ENCODE data around the gene SLC30A7. TPM values are rescaled to one million over a fixed set of nuclear protein-coding genes. Genes with fewer than 3 reads are reported as not detected.
A peak's percentile ranks its signal among the peaks of the same experiment; 100 is the strongest.
"Not testable (repeated sequence)": the region's sequence is repeated elsewhere in the genome, so short reads cannot be mapped to it uniquely, and the experiment has no call there.

Gene SLC30A7, protein sequence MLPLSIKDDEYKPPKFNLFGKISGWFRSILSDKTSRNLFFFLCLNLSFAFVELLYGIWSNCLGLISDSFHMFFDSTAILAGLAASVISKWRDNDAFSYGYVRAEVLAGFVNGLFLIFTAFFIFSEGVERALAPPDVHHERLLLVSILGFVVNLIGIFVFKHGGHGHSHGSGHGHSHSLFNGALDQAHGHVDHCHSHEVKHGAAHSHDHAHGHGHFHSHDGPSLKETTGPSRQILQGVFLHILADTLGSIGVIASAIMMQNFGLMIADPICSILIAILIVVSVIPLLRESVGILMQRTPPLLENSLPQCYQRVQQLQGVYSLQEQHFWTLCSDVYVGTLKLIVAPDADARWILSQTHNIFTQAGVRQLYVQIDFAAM
- 69.5 and 70.4 TPM in 2 replicates for total RNA-seq (2014; rRNA removed; shearing (Covaris generic))

DNA sequence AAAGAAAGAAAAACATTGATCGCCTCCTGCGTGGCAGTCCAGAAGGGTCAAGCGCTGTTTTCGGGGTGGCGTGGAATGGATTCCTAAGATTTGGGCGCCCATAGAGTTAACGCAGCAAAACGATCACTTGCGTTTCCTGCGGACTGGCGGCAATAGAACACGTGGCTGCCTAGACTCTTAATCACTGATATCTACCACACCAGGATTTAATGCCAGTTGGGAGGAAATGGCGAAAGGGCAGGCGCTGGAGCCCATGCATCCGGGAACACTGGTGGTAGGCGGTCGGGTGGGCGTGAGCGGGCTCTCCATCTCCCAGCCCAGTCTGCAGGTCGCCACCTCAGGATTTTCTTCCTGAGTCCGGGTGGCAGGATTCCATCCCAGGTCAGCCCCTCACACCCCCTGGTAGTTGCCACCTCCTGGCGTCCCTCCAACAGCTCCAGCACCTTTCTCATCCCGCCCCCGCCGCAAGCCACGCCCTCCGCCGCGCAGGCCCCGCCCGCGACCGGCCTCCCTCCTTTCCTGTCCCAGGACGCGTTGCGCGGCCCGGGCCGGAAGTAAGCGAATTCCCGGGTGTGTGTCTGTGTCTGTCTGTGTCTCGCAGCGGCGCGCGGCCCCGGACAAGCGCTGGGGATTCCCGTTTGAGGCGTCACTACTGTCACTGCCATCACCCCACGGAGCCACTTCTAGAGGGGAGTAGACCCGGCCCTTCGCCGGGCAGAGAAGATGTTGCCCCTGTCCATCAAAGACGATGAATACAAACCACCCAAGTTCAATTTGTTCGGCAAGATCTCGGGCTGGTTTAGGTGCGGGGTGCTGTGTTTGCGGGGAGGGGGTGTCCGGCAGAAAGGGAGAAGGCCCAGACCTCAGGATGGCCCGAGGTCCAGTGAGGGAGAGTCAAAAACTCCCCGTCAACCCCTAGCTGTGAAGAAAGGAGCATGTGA lies at the start of gene SLC30A7:
SLC30A7 (plus strand) TSS at position 551 of the 941 bp plus-strand sequence; CDS start at position 724, 173 bp downstream.
- DNase-seq (ENCODE audit: low read depth), result peak; percentile 99

DNA sequence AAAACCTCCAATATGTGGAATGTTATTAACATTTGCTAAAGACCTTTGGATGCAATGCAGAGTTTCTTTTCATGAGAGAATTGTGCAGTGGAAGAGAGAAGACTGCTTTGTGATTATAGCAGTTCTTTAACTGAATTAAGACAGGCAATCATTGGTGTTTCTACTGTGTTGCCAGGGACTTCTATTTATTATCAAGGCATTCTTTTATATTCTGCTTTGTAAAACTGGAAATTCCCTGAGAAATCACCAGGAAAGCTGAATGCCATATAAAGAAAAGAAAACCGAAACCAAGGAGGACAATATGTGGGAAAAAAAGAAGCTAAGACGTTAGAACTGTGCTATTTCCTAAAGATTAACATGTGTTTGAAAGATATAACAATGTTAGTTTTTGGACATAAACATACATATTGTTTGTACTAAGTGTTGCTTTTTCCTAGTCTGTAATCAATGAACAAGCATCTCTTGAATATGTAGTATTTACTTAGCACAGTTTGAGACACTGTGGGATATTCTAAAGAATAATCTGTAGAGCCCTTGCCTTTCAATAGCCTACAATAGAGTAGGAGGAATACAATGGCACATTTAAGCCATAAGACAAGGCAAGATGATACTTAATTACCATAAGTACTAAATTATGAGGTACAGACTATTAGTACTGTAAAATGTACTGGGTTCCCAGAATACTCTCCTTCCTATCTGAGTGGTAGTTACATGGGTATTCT lies 48.4 kb upstream of the SLC30A7 start:
- DNase-seq (ENCODE audit: low read depth), result peak; percentile 37

DNA sequence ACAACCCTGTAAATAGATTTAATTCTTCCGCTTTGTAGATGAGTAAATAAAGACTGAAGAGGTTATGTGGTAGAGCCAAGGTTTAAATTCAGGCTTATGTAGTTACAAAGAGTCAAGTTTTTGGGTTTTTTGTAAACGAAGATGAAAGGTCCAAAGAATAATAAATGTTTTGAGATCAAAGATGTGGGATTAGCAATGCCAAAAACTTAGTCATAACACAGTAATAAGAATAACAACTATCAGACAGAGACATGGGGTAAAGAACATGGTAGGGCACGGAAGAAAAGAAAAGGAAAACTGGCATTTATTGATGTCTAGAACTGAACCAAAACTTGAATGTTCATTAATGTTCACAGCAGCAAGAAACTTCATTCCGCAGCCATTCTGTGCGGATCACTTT lies 44.2 kb upstream of the SLC30A7 start:
- DNase-seq (ENCODE audit: low read depth), result no peak

DNA sequence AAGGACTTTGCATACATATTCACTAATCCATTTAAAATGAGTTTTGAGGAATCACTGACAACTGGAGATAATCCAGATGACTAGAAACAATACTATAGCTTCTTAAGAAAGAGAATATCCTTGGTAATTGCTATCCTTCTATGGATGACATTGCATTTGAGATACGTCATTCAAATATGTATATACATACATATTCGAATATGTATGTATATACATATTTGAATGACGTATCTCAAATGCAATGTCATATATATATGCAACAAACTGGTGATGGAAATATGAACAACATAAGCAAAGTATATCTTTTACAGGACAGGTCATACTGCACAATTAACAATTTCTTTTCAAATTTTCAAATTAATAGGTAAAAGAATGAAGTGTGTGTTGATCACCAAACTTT lies 42.9 kb upstream of the SLC30A7 start:
- DNase-seq (ENCODE audit: low read depth), result no peak

DNA sequence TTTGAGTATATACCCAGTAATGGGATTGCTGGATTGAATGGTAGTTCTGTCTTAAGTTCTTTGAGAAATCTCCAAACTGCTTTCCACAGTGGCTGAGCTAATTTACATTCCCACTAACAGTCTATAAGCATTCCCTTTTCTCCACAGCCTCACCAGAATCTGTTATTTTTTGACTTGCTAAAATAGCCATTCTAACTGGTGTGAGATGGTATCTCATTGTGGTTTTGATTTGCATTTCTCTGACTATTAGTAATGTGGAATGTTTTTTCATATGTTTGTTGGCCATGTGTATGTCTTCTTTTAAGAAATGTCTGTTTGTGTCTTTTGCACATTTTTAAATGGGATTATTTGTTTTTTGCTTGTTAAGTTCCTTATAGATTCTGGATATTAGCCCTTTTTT lies 40.8 kb upstream of the SLC30A7 start:
- DNase-seq (ENCODE audit: low read depth), result not testable (repeated sequence)

DNA sequence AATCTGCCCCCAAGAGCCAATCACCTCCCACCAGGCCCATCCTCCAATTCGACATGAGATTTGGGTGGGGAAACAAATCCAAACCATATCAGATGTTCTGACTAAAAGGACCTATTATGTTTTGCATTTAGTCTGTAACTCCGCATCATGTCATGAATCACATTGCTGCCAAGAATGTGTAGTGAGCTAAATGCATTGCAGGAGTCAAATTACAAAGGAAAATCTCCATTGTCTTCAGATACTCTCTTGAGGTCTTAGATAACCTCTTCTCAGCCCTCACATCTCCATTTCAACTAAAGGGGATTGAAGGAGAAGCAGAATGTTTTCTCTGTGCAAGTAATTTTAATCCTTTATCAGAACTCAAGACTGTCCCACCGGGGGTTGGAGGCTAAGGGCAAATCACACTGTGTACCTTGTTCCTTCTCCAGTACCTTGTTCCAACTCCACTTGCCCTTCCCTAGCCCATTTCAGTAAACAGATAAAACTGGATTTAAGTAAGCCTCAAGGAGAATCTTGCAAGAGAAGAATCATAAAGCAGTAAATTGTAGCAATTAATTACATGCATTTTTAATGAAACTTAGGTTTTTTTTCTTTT lies 35.4 kb upstream of the SLC30A7 start:
- DNase-seq (ENCODE audit: low read depth), result peak; percentile 28

DNA sequence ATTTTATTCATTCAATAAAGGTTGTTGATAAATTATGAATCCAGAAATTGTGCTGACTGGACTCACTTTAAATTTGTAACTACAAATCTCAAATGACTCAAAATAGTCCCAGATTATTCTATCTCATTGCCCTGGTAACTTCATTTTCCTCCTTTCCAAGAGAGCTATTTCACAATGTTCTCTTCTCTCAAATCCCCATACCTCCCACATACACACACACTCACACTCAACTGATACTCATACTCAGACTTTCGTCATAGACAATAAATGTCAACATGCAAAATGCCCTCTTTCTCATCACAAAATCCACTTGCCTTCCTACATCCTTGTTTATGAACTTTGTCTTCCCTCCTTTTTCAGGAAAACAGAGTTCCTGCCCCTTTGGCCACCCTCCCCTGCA lies 34.5 kb upstream of the SLC30A7 start:
- no peak for DNase-seq (ENCODE audit: low read depth)

DNA sequence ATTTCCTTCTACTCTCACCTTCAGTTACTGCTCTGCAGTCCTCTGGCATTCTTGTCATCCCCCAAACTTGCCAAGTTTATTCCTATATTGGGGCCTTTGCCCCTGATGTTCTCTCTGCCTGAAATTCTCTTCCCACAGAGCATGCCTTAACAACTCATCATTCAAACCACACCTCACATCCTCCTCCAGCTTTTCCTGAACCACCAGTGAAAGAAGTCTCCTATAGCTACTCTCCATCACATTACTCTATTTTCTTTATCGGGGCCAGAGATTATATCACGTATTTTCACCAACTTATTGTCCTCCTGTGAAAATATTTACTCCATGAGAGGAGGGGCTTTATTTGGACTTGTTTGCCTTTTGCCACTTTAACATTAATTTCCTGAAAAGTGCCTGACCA lies 33.3 kb upstream of the SLC30A7 start:
- DNase-seq (ENCODE audit: low read depth), result peak; percentile 43

DNA sequence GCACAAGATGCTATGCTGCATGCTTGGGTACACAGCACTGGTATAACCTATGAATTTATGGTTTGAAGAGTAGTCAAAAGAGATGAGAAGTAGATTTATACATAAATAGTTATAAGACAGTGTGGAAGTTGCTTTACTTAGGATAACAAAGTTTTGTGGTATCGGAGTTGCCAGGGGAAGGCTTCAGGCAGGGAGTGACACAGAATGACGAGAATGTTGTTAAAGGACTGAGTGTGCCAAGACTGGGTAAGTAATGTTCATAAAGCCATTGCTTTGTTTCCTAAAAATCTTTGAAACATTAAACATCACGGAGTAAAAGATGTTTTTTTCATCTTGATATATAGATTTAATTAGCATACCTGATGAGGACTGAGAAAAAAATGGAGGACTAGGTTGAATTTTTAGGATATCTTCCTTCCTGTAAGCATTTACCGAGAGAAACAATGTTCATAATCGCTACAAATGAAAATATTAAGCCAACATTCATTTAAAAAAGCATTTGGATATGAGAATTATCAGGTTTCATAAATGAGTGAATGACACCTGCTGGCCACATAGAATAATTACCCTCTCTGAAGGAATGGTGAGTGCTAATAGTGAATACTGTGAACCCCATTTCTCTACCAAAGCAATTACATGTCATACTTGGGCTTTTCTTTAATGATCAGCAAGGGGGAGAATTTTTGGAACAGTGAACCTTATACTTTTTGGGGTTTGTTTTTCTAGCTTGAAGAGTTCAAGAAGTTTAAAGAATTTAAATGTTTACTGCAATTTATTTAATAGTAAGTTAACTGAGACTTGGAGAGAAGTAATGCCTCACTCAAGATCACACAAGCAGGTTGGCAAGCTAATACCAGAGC lies 29.6 kb upstream of the SLC30A7 start:
- peak; percentile 53 for DNase-seq (ENCODE audit: low read depth)

DNA sequence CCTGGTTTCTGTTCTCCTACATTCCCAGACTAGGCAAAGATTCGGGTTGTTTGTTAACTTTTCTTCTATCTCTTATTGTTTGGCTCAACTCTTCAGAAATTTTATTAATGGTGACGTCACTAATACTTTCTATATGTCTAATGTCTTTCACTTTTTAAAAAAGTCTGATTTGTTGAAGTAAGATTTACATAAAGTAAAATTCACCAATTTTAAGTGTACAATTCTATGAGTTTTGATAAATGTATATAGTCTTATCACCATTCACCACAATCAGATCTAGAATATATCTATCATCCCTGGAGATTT lies 29.0 kb upstream of the SLC30A7 start:
- no peak for DNase-seq (ENCODE audit: low read depth)

DNA sequence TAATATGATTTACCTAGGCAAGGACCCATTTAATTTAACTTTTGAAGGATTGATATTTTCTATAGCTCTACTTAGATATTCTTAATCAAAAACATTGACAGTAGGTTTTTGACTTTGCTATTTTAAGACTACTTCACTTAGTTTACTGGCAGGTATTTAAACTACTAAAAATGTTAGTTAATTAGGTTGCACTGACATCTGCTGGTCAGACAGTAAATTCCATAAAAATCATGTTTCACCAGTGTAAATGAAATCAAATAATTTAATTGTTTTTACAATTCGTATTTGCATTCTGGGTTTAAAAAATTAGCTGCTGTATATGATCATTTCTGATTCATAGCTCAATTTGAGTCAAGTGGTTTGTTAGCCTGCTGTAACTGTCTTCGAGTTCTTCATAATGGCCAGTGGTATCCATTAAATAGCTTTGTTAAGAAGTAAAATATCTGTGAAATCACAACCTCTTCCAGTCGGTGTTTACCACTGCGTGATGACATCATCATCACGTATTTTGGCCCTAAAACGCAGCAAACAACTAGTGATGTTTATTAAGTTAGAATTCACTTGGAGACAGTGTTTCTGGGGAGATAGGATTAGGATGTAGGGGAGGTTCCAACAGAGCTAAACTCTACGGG lies 27.4 kb upstream of the SLC30A7 start:
- peak; percentile 37 for DNase-seq (ENCODE audit: low read depth)

DNA sequence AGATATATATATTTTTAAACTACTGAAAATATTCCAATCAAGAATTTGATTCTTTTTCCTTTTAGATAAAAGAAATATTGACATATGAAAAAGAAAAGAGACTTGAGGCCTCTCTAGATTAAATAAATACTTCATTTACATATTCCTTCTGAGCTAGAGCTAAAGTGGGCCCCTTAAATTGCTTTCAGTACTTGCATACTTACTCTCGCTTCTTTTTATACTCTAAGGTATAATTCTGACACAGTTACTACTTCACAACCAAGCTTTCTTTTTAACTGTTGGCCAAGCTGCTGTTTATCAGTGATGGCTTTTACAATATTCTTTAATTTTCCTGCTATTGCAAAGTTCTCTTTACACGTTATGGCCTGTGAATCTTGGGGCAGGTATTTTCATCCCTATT lies 25.9 kb upstream of the SLC30A7 start:
- DNase-seq (ENCODE audit: low read depth), result no peak

DNA sequence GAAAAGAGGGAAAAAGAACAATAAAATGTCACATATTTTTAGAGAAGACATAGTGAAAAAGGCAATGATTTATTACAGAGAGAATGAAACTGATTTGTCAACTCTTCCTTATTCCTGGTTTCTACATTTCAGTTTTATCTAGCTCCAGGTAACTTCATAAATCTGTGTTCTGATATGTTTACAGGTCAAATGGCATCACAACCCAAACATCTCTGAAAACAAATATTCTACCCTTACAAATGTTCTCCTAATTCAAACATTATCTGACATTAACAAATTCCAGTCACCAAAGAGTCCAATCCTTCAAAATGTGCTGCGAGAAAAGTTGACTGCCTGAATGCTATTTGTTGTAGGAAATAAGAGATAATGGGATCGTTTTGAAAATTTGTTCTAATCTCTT lies 21.5 kb upstream of the SLC30A7 start:
- no peak for DNase-seq (ENCODE audit: low read depth)

DNA sequence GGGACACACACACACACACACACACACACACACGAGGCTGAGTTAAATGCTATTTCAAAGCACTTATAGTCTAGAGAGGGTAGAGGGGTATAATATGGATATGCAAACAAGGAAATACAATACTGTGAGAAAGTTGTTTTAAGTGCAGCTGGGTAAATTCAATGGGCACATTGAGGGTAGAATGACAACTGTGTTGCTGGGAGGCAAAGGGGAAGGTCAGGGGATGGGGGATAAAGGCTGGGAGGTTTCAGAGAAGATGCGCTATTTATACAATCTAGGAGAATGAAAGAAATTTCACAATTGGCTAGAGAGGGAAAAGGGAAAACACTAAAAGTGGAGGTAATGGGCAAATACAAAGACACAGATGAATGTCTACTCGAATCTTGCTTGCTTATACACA lies 20.7 kb upstream of the SLC30A7 start:
- DNase-seq (ENCODE audit: low read depth), result no peak

DNA sequence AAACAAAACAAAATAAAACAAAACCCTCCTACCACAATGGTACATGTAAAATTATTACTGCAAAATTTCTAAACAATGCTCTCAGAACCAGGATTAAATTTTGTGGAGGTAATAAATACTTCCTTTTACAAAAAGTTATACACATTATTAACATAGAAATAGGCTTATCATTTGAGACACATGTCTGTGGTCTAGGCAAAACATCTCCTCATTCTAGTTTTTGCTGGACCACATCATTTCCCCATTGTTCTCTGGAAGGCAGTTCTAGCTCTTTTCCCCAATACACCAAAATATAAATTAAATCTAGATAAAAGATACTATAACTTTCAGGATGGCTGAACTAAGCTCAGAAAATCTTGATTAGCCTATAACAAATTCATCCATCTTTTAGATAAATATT lies 19.6 kb upstream of the SLC30A7 start:
- no peak for DNase-seq (ENCODE audit: low read depth)

DNA sequence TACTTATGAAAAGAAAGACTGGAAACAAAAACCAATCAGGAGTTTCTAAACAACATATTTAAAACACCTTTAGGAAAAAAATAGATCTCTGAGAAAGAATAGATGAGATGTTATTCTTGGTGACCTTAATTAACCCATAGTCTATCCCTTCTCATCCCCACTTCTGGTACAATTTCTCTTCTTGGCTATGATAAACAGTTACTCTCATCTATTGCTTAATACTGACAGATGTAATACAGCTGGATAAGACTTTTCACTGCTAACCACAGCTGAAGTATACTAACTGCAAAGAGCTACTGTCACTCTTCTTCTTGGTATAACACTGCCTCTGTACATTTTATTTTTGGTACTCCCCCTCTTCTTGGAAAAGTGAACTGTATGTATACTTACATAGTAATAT lies 16.5 kb upstream of the SLC30A7 start:
- DNase-seq (ENCODE audit: low read depth), result no peak

DNA sequence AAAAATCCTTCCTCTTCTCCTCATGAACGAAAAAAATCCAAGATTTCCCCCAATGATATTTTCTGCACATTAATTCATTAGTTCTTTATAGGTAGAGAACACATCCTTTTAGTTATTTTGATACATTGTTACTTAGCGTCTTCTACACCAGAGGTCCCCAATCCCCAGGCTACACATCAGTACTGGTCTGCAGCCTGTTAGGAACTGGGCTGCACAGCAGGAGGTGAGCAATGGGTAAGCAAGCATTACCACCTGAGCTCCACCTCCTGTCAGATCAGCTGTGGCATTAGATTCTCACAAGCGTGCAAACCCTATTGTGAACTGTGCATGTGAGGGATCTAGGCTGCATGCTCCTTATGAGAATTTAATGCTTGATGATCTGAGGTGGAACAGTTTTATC lies 14.2 kb upstream of the SLC30A7 start:
- DNase-seq (ENCODE audit: low read depth), result no peak

DNA sequence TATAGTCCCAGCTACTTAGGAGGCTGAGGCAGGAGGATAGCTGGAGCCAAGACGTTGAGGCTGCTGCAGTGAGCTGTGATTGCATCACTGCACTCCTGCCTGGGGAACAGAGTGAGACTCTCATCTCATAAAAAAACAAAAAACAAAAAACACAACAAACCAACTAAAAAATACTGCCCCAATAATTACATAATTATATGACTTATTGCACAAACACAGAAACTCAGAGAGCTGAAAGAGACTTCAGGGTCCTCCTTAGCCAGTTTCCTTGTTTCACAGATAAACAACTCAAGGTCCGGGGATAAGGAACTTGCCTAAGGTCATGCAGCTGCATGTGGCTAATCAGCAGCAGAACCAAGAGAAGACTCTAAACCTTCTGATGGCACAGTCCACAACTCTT lies 13.2 kb upstream of the SLC30A7 start:
- DNase-seq (ENCODE audit: low read depth), result no peak

DNA sequence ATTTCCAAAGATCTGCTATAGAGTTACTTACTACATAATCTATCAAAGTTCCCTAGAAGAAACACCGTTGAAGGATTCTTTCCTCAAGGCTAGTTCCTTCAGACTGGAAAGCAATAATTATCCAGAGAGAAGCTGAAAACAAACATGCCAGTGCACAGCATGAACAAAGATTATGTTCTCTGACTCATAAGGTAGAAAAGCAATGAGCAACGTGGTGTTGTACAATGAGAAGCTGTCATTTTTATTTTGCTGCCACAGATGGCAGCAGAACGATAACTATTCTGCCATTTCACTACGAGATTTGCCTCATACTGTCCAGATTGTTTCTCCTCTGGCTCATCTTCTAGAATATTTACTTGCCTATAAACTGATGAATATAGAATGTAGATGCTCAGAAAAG lies 11.9 kb upstream of the SLC30A7 start:
- DNase-seq (ENCODE audit: low read depth), result peak; percentile 74

DNA sequence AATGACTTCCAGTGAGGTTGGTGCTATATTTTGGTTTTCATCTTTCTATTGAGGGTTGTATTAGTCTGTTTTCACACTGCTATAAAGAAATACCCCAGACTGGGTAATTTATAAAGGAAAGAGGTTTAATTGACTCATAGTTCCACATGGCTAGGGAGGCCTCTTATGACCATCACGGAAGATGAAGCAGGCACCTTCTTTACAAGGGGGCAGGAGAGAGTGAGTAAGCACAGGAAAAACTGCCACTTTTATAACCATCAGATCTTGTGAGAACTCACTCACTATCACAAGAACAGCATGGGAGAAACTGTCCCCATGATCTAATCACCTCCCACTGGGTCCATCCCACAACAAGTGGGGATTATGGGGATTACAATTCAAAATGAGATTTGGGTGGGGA lies 6.9 kb upstream of the SLC30A7 start:
- DNase-seq (ENCODE audit: low read depth), result not testable (repeated sequence)
